ENCODE data around the gene VTI1A.

The VTI1A gene

DNA sequence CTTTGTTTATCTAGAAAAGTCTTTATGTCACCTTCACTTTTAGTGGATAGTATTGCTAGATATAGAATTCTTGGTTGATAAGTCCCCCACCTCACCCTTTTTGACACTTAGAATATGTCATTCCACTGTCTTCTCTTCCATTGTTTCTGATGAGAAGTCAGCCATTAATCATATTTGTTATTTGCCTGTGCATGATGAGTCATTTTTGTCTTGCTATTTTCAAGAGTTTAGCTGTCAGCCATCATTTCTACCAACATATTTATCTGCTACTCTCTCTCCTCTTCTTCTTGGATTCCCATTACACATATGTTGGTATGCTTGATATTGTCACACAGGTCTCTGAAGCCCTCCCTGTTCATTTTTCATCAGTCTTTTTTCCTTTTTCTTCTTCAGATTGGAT is 342.2 kb downstream of the VTI1A start:
- no peak overlapping the region for H3K4me3 ChIP-seq (ENCODE audit: low read depth, low read length)
- TF ChIP-seq, protein P1, sequence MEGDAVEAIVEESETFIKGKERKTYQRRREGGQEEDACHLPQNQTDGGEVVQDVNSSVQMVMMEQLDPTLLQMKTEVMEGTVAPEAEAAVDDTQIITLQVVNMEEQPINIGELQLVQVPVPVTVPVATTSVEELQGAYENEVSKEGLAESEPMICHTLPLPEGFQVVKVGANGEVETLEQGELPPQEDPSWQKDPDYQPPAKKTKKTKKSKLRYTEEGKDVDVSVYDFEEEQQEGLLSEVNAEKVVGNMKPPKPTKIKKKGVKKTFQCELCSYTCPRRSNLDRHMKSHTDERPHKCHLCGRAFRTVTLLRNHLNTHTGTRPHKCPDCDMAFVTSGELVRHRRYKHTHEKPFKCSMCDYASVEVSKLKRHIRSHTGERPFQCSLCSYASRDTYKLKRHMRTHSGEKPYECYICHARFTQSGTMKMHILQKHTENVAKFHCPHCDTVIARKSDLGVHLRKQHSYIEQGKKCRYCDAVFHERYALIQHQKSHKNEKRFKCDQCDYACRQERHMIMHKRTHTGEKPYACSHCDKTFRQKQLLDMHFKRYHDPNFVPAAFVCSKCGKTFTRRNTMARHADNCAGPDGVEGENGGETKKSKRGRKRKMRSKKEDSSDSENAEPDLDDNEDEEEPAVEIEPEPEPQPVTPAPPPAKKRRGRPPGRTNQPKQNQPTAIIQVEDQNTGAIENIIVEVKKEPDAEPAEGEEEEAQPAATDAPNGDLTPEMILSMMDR (IDR thresholded peaks at IDR 0.05; ENCODE audit: low read depth, low read length), result no peak
- TF ChIP-seq, protein P2, sequence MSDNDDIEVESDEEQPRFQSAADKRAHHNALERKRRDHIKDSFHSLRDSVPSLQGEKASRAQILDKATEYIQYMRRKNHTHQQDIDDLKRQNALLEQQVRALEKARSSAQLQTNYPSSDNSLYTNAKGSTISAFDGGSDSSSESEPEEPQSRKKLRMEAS (IDR thresholded peaks at IDR 0.05; ENCODE audit: low read depth, low read length), result no peak
- TF ChIP-seq POLR2A (IDR thresholded peaks at IDR 0.05; ENCODE audit: extremely low read depth, insufficient read length) (no peak), MYC (IDR thresholded peaks at IDR 0.05; ENCODE audit: low read depth, low read length) (no peak)
- DNase-seq (ENCODE audit: low read depth), result no peak

- no peak overlapping the region for H3K4me3 ChIP-seq (ENCODE audit: low read depth, low read length)
- TF ChIP-seq POLR2A (IDR thresholded peaks at IDR 0.05; ENCODE audit: extremely low read depth, insufficient read length) (no peak), MYC (IDR thresholded peaks at IDR 0.05; ENCODE audit: low read depth, low read length) (no peak)
- TF ChIP-seq, protein P2 (IDR thresholded peaks at IDR 0.05; ENCODE audit: low read depth, low read length), result no peak
- TF ChIP-seq, protein P1 (IDR thresholded peaks at IDR 0.05; ENCODE audit: low read depth, low read length), result no peak
- no peak for DNase-seq (ENCODE audit: low read depth)
Measured at GRCh38 chr10:112790030-112790429, 343.0 kb downstream of the VTI1A start.

- no peak for DNase-seq (ENCODE audit: low read depth)
- TF ChIP-seq, protein P1 (IDR thresholded peaks at IDR 0.05; ENCODE audit: low read depth, low read length), result no peak
- TF ChIP-seq MYC (IDR thresholded peaks at IDR 0.05; ENCODE audit: low read depth, low read length) (no peak), POLR2A (IDR thresholded peaks at IDR 0.05; ENCODE audit: extremely low read depth, insufficient read length) (no peak)
- TF ChIP-seq, protein P2 (IDR thresholded peaks at IDR 0.05; ENCODE audit: low read depth, low read length), result no peak
Measured at GRCh38 chr10:112790921-112791320, 343.9 kb downstream of the VTI1A start.

GRCh38 chr10:112791447-112791846 is 344.4 kb downstream of the VTI1A start:
- TF ChIP-seq, protein P2 (IDR thresholded peaks at IDR 0.05; ENCODE audit: low read depth, low read length), result no peak
- no peak for TF ChIP-seq MYC (IDR thresholded peaks at IDR 0.05; ENCODE audit: low read depth, low read length)
- no peak for TF ChIP-seq POLR2A (IDR thresholded peaks at IDR 0.05; ENCODE audit: extremely low read depth, insufficient read length)
- TF ChIP-seq, protein P1 (IDR thresholded peaks at IDR 0.05; ENCODE audit: low read depth, low read length), result no peak
- no peak for DNase-seq (ENCODE audit: low read depth)
- H3K4me3 ChIP-seq (ENCODE audit: low read depth, low read length), result no peak overlapping the region

More at GRCh38 chr10:112790921-112791320, 343.9 kb downstream of the VTI1A start:
- H3K4me3 ChIP-seq (ENCODE audit: low read depth, low read length), result no peak overlapping the region

DNA sequence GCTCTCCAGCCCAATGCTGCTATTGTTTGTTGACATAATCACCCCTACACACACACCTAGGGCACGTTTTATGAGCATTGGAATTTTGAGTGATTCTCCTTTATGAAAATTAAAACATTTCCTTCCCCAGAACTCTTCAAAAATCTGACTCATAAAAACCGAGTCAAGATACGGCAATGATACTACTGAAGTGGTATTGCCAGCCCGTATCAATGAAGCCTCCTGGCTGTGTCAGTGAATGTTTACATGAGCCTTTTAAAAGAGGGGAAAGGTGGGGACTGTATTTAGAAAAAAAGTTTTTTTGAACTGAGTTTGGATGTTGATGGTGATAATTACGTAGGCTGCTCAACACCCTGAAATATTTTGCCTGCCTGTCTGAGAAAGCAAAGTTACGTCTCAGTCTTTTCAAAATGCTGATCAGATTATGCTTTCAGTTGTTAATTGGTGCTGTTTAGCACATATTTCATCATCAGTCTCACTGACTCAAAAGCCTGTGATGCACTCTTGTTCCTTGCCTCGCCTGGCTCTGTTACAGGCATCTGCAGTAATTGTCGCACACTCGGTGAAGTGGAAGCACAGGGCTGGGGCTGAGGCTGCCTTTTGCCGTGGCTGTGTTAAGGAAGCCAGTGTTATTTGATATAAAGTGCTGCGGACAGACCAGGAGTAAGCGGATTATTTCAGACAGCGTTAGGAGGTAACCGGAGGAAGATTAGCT is 345.6 kb downstream of the VTI1A start:
- TF ChIP-seq, protein P2 (IDR thresholded peaks at IDR 0.05; ENCODE audit: low read depth, low read length), result no peak
- no peak for DNase-seq (ENCODE audit: low read depth)
- no peak overlapping the region for H3K4me3 ChIP-seq (ENCODE audit: low read depth, low read length)

DNA sequence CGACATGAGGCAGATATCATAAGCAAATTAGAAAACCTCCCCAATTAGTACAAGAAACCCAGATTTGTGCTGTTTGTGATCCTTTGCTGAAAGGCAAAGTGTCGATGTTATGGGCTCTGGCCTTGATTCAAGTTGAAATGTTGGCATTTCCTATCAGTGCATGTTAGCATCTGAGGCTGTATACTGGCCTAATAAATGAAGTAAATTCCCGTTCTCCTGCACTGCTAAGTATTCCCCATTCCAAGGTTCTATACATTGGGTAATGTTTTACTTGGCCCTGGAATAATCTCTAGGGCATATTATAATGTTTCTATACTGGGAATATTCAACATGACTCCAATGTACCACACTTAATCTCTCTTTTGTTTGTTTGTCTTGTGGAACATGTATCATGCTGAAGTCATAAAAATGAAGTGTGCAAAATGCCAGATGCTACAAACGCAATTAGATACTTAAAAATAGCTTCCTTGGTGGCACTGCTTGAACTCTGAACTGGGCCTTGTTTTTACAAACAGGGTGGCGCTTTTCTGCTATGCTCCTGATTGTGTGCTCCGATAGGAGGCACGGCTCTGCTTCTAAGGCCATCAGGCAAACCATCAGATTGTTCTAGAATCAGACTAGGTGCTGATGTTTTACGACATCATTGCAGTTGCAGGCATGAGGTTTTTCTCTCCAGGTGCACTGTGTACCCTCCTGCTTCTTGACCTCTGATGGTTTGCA is 346.3 kb downstream of the VTI1A start:
- no peak for DNase-seq (ENCODE audit: low read depth)
- TF ChIP-seq, protein P1 (IDR thresholded peaks at IDR 0.05; ENCODE audit: low read depth, low read length), result no peak
- TF ChIP-seq POLR2A (IDR thresholded peaks at IDR 0.05; ENCODE audit: extremely low read depth, insufficient read length) (no peak), MYC (IDR thresholded peaks at IDR 0.05; ENCODE audit: low read depth, low read length) (no peak)
- TF ChIP-seq, protein P2 (IDR thresholded peaks at IDR 0.05; ENCODE audit: low read depth, low read length), result no peak
- H3K4me3 ChIP-seq (ENCODE audit: low read depth, low read length), result no peak overlapping the region

Measured in NB4 (cell line).